Islet precursor cell (in vitro differentiated cells): Measurements from ENCODE around the gene NCKIPSD.

ENCODE experiments used
- DNase-seq: peaks from one replicate; pipeline ENCODE4 v3.0.0-alpha.2; 2018

NCKIPSD gene

DNA sequence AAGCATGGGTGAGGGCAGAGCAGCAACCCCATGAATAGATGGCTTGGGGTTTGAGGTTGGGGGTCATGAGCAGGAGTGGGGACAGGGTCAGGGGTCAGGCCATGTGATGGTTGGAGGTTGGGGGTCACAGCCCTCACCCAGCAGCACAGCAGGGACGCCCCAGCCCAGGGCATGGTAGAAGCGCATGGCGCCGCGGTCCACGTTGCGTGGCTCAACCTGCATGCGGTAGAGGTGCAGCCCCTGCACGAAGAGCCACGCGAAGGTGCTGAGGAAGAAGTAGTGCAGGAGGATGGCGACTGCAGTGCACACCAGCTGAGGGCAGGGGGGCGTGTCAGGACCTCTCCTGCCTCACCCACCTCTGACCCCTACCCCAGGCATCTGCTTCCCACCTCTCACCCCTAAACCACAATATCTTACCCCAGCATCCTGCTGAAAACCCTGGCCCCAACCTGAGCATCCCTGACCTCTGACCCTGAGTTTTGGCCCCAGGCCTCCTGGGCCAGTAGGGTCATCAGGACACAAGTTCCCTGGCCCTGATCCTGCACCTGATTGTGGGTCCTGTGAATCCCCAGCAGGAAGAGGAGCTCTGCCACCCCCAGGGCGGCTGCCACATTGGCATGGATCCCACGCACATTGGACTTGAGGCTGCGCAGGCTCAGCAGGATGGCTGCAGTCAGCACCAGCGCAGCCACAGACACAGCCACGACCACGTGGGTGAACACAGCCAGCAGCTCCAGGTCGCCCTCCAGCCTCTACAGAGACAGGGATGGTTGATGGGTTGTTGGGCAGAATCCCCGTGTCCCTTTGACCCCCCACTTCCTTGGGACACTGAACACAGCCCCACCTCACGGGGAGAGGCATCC lies 40.6 kb downstream of the NCKIPSD start:
- DNase-seq = no peak

DNA sequence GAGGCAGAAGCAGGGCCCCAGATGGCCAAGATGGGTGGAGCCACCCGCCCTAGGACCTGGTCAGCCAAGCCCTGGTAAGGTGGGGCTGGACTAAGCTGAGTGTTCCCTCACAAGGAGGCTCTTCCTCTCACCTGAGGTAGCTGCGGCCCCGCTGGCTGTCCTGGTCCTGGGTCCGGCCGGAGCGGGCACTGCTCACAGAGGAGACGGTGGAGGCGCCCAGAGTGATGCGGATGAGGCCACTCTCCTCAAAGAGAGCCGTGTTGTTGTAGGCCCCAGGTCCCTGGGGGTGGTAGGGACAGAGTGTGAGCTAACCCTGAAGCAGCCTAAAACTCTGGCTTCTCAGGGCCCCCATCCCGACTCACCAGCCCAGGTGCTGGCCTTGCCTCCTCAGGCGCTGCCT lies 43.1 kb downstream of the NCKIPSD start:
- DNase-seq = no peak

DNA sequence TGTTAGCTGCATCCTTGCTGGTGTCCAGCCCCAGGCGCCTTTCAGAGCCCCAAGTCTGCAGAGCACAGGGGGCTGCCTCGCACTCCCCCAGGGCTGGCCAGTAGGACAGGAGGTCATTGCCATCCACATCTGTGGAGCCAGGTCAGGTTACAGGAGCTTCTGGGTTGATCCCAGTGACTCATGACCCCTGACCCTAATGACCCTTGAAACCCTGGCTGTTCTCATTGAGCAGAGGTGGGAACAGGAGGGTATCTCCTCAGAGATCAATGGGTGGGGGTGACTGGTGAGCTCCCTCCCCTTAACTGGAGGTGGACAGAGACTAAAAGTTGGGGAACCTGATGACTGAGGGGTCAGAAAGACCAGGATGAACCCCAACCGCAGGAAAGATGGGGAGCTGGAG lies 44.3 kb downstream of the NCKIPSD start:
- DNase-seq = no peak

DNA sequence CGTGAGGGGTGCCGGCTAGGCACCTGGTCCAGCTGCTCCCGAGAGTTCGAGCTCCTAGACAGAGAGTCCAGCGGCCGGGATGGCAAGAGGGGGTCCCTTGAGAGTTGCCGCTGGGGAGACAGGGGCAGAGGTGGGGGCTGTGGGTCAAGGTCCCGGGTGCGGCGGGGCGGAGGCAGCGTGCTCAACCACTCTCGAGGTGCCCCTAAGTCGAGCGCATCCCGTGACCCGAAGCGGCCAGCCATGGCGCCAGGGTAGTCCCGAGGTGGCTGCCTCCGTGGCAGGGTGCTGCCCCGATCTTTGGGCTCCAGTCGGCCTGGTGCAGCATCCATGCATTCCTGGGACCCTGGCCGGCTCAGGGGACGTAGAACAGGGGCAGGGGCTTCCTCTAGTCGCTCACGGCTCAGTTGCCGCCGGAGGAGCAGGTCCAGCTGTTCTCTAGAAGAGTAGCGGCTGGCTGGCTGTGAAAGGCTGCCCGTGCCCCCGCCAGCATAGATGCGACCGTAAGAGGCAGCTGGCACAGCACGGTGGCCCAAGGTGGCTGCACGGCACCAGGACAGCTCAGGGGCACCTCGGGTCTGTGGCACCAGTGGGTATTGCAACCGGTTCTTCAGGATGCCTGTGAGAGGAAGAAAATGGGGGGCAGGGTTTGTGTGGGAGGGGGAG lies 45.6 kb downstream of the NCKIPSD start:
- DNase-seq = no peak

DNA sequence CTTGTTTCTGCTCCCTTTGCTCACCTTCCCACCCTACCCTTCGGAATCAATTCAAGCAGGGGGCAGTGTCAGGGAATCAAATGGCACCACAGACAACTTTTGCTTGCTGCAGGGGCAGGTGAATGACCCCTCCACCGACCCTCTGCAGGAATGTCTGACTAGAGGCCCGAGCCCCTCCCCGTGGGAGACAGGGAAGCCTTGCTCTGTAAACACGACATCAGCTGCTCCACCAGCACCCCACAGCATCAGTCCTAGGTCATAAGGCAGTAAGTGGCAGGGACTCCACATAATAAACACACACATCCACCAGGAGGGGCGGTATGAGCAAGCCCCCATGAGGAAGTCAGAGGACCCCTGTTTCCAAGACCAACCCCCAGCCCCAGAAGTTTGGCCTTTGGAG lies 48.4 kb downstream of the NCKIPSD start:
- DNase-seq = no peak

DNA sequence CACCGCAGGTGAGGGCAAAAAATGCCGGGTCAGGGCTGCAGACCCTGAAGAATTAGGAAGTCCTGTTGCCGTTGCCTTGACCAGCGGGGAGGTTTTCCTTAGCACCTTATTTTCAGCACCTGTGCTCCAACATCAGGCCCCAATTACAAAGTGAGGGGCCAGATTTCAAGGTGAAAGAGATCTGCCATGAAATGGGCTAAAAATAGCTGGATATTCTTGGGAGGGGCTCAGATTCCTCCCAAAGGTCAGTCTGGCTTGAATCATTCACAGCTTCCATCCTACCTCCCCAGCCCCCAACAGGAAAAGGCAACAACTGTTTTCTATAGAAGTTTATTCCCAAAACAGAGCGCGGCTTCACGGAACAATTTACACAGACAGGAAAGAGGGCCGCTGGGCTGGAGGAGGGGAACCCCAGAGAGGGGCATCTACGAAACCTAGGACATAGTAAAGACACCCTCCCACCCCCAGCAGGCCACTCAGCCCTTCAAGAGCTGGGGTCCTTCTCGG lies 49.5 kb downstream of the NCKIPSD start:
- DNase-seq = no peak

DNA sequence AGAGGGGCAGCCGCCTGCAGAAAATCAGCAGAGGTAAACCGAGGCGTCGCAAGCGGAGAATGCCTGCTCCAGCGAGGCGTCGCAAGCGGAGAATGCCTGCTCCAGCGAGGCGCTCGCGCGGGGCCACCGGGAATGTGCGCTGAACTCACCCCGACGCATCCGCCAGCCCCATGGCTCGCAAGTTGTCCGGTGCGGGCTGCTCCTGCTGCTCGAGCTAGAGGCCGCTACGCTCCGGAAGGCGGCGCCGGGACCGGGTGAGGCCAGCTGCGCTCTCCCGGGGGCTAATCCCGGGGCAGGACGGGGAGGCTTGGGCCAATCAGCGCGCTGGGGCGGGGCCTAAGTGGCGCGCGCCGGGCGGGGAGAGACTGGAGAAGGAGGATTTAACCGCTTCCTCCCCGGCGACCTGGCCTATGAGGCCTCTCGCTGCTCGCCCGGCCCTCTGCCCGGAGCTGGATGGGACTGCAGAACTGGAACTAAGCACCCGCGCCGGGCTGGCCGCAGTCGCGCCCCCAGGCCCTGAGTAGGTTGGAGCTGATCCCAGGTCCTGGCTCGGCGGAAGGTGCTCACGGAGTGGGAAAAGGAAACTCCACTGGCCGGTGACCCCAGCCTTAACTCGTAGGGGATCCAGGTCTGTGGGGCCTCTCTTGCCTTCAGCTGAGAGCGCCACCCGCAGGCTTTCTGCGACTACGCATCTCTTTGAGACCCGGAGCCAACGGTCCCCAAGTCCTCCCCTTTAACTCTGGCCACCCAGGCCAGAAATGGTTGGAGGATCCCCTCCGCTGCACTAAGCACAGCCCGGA lies 50.3 kb downstream of the NCKIPSD start, which contains the start of gene SLC26A6:
Gene SLC26A6, minus strand, starts transcription at position 240 of the 800 bp plus-strand sequence. Its CDS starts 68 bp downstream, at position 172.
- peak; percentile 99 for DNase-seq

DNA sequence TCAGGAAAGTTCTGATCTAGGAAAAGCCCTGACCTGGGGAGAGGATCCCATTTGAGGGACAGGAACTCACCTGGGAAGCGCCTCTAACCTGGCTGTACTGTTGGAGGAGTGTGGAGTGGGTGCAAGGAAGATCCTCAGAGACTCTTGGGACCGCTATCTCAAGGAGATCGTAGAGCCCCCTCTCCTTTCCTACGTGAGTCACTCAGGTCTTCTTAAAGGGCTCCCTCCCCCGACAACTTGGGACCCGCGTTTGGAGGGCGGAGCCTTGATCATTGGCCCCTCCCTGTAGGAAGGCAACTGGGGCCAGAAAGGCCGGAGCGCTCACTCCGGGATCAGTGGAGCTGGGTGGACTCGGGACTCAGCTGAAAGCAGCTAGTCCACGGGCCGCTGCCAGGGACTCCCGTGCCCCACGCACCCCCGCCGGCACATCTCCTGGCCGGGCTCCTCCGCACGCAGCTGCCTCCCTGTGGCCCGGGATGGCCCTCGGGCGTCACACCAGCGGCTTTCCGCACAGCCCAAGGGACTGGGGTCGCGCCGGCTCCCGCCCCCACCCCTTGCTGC lies 51.0 kb downstream of the NCKIPSD start:
- DNase-seq = peak; percentile 82

DNA sequence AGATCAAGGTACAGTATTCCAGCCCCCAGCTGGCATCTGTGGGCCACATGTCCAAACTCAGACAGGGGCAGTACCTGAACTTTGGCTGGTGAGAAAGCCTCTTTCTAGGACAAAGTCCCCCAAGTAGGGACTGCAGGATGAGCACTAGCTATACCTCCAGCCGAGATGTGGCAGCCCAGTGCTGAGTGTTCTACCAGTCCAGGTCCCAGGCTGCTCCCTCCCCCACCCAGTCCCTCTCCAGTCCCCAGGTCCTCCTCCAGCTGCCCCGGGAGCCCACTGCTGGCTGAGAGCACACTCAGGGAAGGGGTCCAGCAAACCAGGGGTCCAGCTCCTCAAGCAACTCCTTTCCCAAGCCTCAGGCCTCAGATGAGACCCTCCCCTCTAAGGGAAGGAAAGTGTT lies 52.0 kb downstream of the NCKIPSD start:
- DNase-seq = no peak

DNA sequence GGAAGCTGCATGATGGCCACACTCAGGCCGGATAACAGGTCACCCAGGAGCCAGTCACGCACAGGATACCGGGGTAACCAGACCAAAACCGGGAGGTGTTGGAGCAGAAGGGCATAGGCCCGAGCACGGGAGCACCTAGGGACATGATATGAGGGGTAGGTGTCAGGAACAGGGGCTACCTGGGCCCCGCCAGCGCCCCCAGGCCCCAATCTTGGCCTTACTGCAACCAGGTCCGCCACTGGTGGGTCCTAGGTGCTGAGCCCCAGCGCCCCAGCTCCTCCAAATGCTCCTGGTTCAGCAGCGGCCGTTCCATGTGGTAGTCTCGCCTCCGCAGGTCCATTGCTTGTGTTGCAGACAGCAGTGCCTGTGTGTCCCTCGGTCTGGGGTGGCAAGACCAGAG lies 52.5 kb downstream of the NCKIPSD start:
- DNase-seq = no peak

DNA sequence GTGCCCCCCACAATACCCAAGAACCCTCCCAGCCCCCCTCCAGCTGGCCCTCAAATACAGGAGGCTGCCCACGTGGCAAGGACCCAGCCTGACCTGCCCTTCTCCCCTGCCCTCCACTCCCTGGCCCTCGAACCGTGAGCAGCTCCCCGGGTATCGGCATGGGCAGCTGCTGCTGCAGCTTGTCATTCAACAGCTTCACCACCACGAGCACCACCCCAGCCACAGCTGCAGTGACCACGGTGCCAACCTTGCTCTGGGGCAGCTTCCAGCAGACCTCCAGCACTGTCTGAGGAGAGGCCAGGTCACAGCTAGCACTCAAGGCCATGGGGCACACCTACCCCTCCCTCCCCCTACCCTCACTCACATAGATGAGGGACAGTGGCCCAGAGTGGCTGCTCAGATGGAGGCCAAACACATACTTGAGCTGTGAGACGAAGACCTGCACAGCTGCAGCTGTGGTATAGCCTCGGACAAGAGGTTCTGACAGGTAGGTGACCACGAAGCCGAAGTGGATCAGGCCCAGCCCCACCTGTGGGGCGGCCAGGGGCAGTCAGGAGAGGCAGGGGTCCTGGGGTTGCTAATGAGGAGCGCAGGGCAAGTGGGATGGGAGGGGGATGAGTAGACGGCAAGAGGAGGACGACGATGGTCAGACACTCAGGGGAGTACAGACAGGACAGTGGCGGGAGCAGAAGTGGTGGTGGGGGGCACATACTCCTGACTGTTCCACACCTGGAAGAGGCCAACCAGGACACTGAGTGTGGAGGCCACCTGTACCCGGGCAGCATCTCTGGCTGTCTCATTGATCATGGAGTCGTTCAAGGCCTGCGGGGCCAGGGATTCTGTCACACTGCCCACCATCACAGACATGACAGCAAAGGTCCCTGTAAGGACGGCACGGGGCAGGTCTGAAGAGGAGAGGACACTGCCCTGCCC lies 53.9 kb downstream of the NCKIPSD start:
- DNase-seq = no peak

DNA sequence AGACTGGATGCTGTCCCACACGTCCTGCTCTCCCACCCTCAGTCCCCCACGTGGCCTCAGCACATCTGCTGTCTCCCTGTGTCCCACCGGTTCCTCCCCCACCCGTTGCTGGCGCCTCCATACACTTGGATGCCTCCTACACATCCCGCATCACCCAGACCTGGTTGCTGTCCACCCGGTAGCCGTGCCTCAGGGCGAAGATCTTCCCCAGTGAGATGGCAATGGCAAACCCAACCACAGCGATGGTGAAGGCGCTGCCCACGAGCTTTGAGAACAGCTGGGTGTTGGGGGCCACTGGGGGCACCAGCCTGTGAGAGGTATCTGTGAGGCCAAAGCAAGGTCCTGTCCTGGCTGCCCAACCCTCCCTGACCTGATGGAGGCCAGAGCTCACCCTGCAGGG lies 54.9 kb downstream of the NCKIPSD start:
- DNase-seq = no peak

DNA sequence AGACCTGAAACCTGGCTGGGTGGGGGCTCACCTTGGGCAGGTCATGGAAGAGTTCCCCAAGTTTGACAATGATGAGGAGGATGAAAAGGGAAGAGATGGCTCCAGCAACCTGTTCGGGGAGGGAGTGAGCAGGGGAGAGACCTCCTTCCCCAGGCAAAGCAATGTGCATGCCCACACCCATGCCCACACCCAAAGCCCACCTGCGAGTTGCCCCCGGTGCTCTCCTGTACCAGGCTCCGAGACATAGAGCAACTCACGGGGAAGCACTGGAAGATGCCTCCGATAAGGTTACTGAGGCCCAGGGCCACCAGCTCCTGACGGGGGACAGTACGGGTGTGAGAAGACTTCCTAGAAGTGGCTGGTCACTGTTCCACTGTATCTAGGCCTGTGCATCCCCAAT lies 55.3 kb downstream of the NCKIPSD start:
- no peak for DNase-seq

DNA sequence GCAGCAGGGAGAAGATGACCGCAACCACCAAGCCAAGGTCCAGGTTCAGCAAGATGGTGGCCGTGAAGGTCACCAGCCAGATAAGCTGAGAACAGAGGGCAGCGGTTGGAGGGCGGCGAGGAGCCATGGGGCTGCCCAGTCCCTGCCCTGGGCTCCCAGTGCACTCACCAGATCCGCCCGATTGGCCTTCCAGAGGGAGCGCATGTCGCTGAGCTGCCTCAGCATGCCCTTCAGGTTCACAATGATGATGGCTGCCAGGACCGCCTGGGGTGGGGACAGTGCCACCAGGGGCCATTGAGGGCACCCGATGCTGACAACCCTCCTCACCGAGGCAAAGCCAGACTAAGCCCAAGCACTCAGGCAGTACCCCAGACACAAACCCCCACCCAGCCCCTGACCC lies 55.8 kb downstream of the NCKIPSD start:
- DNase-seq = no peak

DNA sequence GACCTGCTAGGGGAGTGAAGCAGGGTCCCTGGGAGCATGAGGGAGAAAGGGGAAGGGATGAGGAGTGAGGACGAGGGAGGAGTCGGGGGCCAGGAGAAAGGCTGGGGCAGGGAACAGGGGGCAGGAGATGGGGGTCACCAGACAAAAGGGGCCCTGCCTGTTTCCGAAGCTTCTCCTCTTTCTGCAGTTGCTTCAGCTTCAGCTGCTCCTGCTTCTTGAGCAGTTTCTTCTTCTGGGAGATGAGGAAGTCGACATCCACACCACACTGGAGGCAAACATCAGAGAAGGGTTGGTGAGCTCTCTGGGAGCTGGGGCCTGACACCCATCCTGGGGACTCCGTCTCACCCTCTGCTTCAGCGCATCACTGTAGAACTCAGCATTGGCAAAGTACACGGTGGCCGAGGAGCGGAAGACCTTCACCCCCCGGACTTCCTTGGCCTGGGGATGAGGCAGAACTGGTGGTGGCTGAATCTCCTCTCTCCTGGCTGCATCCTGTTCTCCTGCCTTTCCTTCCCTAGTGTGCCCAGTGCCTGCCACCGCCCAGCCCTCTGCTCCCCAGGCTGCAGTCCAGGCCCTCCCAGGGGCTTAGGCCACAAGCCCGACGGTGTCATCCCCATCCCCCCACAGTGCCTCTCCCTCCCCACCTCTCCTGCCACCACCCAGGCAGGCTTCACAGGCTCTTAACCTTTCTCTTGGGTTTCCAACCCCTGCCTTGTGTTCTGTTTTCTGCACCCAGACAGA lies 57.3 kb downstream of the NCKIPSD start:
- DNase-seq = no peak

DNA sequence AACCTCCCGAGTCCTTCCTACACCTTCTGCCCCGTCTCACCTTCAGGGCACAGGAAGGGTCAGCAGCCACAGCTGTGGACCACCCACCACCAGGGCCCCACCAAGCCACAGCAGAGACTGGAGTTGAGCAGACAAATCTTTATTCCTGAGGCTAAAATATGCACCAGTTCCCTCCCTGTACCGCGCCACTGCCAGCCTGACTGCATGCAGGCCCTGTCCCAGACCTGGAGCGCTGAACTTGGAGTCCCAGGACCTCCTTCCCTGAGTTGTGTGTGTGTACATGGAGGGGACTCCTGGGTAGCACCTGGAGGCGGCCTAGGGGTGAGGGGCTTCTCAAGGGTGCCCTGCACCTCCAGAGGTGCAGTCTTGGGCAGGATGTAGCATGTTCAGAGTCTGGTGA lies 60.1 kb downstream of the NCKIPSD start:
- DNase-seq = no peak

DNA sequence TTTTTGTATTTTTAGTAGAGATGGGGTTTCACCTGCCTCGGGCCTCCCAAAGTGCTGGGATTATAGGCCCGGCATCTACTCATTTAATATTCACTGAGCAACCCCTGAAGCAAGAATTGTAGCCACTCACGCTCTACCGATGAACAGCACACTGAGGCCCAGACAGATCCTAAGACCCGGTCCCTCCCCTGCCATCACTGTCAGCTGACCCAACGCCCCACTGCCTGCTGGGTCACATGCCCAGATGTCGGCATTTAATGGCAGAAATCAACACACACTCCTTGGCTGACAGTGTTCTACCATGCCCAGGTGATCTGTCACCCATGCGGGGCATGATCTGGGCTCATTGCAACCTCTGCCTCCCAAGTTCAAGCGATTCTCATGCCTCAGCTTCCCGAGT lies 60.9 kb downstream of the NCKIPSD start:
- DNase-seq = no peak

DNA sequence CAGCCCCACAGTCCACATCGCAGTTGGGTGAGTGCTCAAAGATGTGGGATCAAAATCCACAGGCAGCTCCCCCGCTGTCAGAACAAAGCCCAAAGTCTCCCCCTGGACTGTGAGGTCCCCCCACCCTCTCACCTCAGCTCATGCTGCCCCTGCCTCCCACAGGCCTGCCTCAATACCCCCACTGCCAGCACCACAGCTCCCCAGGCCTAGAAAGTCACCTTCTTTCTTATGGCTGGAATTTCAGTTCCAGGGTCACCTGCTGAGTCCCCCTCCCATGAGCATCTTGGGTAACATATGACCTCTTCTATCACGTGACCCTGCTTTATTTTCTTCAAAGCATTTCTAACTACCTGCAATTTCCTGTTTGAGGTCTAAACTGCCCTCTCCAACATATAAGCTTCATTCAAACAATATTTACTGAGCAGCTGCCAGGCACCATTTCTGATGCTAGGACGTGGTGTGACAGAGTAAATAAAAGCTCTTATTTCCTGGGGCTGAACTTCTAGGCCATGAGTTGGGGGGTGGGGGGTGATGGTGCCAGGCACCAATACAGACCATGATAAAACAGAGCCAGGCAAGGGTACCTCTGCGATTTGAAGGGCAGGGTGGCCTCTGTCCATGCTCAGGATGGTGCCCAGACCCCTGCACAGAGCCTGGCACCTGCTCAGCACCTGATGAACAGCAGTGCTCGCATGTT lies 61.7 kb downstream of the NCKIPSD start:
- no peak for DNase-seq
